ENCODE results near the gene GBP1.

DNA sequence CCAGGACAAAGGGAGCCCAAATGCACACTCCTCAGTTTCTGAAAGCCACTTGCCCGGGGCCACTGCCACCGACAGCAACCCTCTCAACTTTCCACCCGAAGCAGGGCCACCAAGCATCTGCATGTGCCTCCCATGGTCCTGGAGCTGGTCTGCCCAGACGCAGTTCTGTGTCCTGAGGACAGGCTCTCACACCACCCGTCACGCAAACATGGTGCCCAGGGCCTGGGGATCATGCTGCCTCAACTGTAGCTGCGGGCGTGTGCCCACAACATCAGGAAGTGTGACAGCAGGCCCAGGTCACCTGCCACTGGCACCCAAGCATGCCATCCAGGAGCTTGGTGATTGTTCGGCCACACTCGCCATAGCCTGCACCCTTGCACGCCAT lies 14.4 kb downstream of the GBP1 start:
- TF ChIP-seq, protein P1, sequence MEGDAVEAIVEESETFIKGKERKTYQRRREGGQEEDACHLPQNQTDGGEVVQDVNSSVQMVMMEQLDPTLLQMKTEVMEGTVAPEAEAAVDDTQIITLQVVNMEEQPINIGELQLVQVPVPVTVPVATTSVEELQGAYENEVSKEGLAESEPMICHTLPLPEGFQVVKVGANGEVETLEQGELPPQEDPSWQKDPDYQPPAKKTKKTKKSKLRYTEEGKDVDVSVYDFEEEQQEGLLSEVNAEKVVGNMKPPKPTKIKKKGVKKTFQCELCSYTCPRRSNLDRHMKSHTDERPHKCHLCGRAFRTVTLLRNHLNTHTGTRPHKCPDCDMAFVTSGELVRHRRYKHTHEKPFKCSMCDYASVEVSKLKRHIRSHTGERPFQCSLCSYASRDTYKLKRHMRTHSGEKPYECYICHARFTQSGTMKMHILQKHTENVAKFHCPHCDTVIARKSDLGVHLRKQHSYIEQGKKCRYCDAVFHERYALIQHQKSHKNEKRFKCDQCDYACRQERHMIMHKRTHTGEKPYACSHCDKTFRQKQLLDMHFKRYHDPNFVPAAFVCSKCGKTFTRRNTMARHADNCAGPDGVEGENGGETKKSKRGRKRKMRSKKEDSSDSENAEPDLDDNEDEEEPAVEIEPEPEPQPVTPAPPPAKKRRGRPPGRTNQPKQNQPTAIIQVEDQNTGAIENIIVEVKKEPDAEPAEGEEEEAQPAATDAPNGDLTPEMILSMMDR (conservative IDR thresholded peaks at IDR 0.05; ENCODE audit: low read length), result no peak
- no peak for TF ChIP-seq EZH2phosphoT487 (IDR thresholded peaks at IDR 0.05; ENCODE audit: borderline replicate concordance, low read depth, low read length)

Measured in OCI-LY7 (cell line).